NT2/D1 (cell line): ENCODE results near the gene SIX1.

ENCODE experiments used
- SUZ12 ChIP-seq: IDR thresholded peaks from 2 replicates; pipeline ENCODE4 v1.6.1; 2011; ENCODE audit not compliant: insufficient read length, insufficient read depth; ENCODE audit errors: extremely low read depth
- YY1 ChIP-seq: IDR thresholded peaks from 2 replicates; pipeline ENCODE4 v1.6.1; 2011; ENCODE audit not compliant: insufficient read length, insufficient read depth

DNA sequence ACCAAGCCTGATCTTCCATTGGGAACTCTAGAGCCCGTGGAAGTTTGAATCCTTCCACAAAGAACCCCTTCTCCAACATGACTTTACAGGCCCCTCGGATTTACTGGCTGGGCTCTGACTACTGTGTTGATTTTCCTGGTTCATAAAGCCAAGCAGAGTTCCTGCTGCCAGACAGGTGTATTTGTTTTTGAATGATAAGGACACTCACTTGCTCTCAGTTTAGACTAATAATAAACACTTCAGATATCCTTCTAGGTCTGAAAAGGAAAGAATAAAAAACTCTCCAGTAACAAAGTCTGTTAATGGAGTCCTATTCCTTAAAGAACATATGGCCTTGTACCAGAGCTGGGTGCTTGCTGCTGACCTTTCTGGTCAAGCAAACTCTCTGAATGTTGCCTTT, 31.0 kb downstream of the SIX1 start:
- TF ChIP-seq YY1 (no peak), SUZ12 (no peak)
